HEK293 (cell line): ENCODE results near the gene SAMD1.

Experiments
- GLIS1 ChIP-seq: fragments of 450-650 bp; formaldehyde crosslinking; IDR thresholded peaks from 2 replicates; pipeline ENCODE4 v1.5.1; 2016; ENCODE audit warnings: missing biosample characterization, missing genetic modification characterization
- GLIS2 ChIP-seq: fragments of 450-650 bp; formaldehyde crosslinking; IDR thresholded peaks from 2 replicates; pipeline ENCODE4 v1.5.1; 2016; ENCODE audit warnings: missing biosample characterization, missing genetic modification characterization
- IKZF3 ChIP-seq: fragments of 450-650 bp; IDR thresholded peaks from 2 replicates; pipeline ENCODE4 v1.5.0; 2018; ENCODE audit warnings: missing biosample characterization, mild to moderate bottlenecking, missing genetic modification characterization, moderate library complexity
- KLF7 ChIP-seq: fragments of 450-650 bp; formaldehyde crosslinking; IDR thresholded peaks from 2 replicates; pipeline ENCODE4 v1.5.1; 2016; ENCODE audit warnings: missing biosample characterization, missing genetic modification characterization, borderline replicate concordance
- MYNN ChIP-seq: fragments of 450-650 bp; formaldehyde crosslinking; IDR thresholded peaks from 2 replicates; pipeline ENCODE4 v1.5.1; 2016; ENCODE audit warnings: missing biosample characterization, missing genetic modification characterization, borderline replicate concordance
- SCRT2 ChIP-seq: fragments of 450-650 bp; formaldehyde crosslinking; IDR thresholded peaks from 2 replicates; pipeline ENCODE4 v1.5.1; 2016; ENCODE audit warnings: missing biosample characterization, missing genetic modification characterization
- SP2 ChIP-seq: fragments of 450-650 bp; formaldehyde crosslinking; IDR thresholded peaks from 2 replicates; pipeline ENCODE4 v1.5.1; 2016; ENCODE audit warnings: missing biosample characterization, missing genetic modification characterization
- SP3 ChIP-seq: fragments of 450-650 bp; formaldehyde crosslinking; IDR thresholded peaks from 2 replicates; pipeline ENCODE4 v1.5.1; 2016; ENCODE audit warnings: missing biosample characterization, missing genetic modification characterization
- SP7 ChIP-seq: fragments of 450-650 bp; formaldehyde crosslinking; IDR thresholded peaks from 2 replicates; pipeline ENCODE4 v1.5.1; 2016; ENCODE audit warnings: missing biosample characterization, missing genetic modification characterization
- ZBTB7A ChIP-seq: fragments of 450-650 bp; formaldehyde crosslinking; IDR thresholded peaks from 2 replicates; pipeline ENCODE4 v1.5.1; 2016; ENCODE audit warnings: low read depth, missing biosample characterization, missing genetic modification characterization
- ZBTB8A ChIP-seq: fragments of 450-650 bp; formaldehyde crosslinking; IDR thresholded peaks from 2 replicates; pipeline ENCODE4 v1.5.1; 2016; ENCODE audit warnings: missing biosample characterization, missing genetic modification characterization
- ZEB2 ChIP-seq: fragments of 450-650 bp; formaldehyde crosslinking; IDR thresholded peaks from 2 replicates; pipeline ENCODE4 v1.5.1; 2016; ENCODE audit warnings: missing biosample characterization, missing genetic modification characterization
- ZFHX2 ChIP-seq: fragments of 450-650 bp; formaldehyde crosslinking; conservative IDR thresholded peaks from 2 replicates; pipeline ENCODE4 v1.5.1; 2016; ENCODE audit warnings: missing biosample characterization, missing genetic modification characterization
- ZNF10 ChIP-seq: fragments of 450-650 bp; formaldehyde crosslinking; IDR thresholded peaks from 2 replicates; pipeline ENCODE4 v1.5.1; 2017; ENCODE audit warnings: missing biosample characterization, missing genetic modification characterization
- ZNF132 ChIP-seq: fragments of 450-650 bp; formaldehyde crosslinking; IDR thresholded peaks from 2 replicates; pipeline ENCODE4 v1.5.1; 2017; ENCODE audit warnings: missing biosample characterization, missing genetic modification characterization, borderline replicate concordance
- ZNF140 ChIP-seq: fragments of 450-650 bp; formaldehyde crosslinking; IDR thresholded peaks from 2 replicates; pipeline ENCODE4 v1.5.1; 2016; ENCODE audit warnings: missing biosample characterization, missing genetic modification characterization
- ZNF175 ChIP-seq: fragments of 450-650 bp; formaldehyde crosslinking; IDR thresholded peaks from 2 replicates; pipeline ENCODE4 v1.5.1; 2016; ENCODE audit warnings: missing biosample characterization, missing genetic modification characterization
- ZNF248 ChIP-seq: fragments of 450-650 bp; formaldehyde crosslinking; IDR thresholded peaks from 2 replicates; pipeline ENCODE4 v1.5.1; 2017; ENCODE audit warnings: missing biosample characterization, missing genetic modification characterization
- ZNF335 ChIP-seq: fragments of 450-650 bp; formaldehyde crosslinking; conservative IDR thresholded peaks from 2 replicates; pipeline ENCODE4 v1.5.1; 2016; ENCODE audit warnings: missing biosample characterization, missing genetic modification characterization
- ZNF529 ChIP-seq: fragments of 450-650 bp; formaldehyde crosslinking; IDR thresholded peaks from 2 replicates; pipeline ENCODE4 v1.5.1; 2017; ENCODE audit warnings: missing genetic modification characterization, missing biosample characterization; ENCODE audit not compliant: insufficient replicate concordance
- ZNF571 ChIP-seq: fragments of 450-650 bp; formaldehyde crosslinking; IDR thresholded peaks from 2 replicates; pipeline ENCODE4 v1.5.0; 2017; ENCODE audit warnings: missing biosample characterization, missing genetic modification characterization
- ZNF837 ChIP-seq: fragments of 450-650 bp; formaldehyde crosslinking; IDR thresholded peaks from 2 replicates; pipeline ENCODE4 v1.5.1; 2016; ENCODE audit warnings: missing biosample characterization, missing genetic modification characterization
- ZSCAN23 ChIP-seq: fragments of 450-650 bp; formaldehyde crosslinking; IDR thresholded peaks from 2 replicates; pipeline ENCODE4 v1.5.1; 2016; ENCODE audit warnings: missing biosample characterization, missing genetic modification characterization
- ZSCAN30 ChIP-seq: fragments of 450-650 bp; IDR thresholded peaks from 2 replicates; pipeline ENCODE4 v1.5.1; 2018; ENCODE audit warnings: missing biosample characterization, mild to moderate bottlenecking, missing genetic modification characterization, moderate library complexity
- ZXDB ChIP-seq: fragments of 450-650 bp; formaldehyde crosslinking; IDR thresholded peaks from 2 replicates; pipeline ENCODE4 v1.5.1; 2016; ENCODE audit warnings: missing biosample characterization, missing genetic modification characterization
- TF ChIP-seq, protein P1 (sequence below): fragments of 450-650 bp; formaldehyde crosslinking; IDR thresholded peaks from 2 replicates; pipeline ENCODE4 v1.5.1; 2016; ENCODE audit warnings: missing biosample characterization, missing genetic modification characterization
- TF ChIP-seq, protein P2 (sequence below): fragments of 450-650 bp; formaldehyde crosslinking; IDR thresholded peaks from 2 replicates; pipeline ENCODE4 v1.5.1; 2016; ENCODE audit warnings: missing biosample characterization, missing genetic modification characterization
- TF ChIP-seq, protein P3 (sequence below): fragments of 450-650 bp; formaldehyde crosslinking; IDR thresholded peaks from 2 replicates; pipeline ENCODE4 v1.5.1; 2016; ENCODE audit warnings: missing biosample characterization, missing genetic modification characterization
- TF ChIP-seq, protein P4 (sequence below): fragments of 450-650 bp; formaldehyde crosslinking; IDR thresholded peaks from 2 replicates; pipeline ENCODE4 v1.5.1; 2016; ENCODE audit warnings: missing biosample characterization, missing genetic modification characterization
- TF ChIP-seq, protein P5 (sequence below): fragments of 450-650 bp; formaldehyde crosslinking; optimal IDR thresholded peaks from 2 replicates; pipeline ENCODE3; 2016; ENCODE audit warnings: missing biosample characterization, mild to moderate bottlenecking, missing genetic modification characterization
- TF ChIP-seq, protein P6 (sequence below): fragments of 450-650 bp; formaldehyde crosslinking; IDR thresholded peaks from 2 replicates; pipeline ENCODE4 v1.5.1; 2017; ENCODE audit warnings: missing biosample characterization, missing genetic modification characterization

The SAMD1 gene

DNA sequence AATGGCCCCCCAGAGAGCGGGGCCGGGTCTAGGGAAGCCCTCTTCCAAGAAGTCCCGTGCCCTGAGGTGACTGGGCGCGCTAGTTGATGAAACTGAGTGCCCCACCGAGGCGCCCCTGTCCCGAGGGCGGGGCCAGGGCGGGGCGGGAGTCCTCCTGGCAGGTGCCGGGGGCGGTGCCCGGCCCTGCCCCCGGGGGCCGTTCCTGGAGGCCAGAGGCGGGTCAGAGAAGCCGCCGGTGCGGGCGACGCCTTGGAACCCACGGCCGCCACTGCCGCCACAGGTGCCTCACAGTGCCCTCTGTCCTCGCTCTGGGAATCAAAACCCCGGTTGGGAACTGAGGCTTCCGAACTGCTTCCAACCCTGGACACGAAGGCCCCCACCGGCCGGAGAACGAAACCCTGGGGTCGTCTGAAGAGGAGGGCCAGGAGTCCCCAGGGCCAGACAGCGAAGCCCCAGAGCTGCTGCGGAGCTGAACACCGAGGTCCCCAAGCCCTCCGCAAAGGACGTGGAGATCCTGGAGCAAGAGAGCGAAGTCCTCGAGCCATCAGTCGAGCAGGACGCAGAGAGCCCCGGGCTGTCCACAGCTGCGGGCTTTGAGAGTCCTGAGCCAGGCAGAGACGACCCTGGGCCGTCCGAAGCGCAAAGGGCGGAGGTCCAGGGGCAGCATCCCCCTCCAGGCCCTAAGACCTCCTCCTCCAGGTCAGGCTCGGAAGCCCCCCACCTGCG lies 17.9 kb downstream of the SAMD1 start, which contains the start of gene MISP3 (continued):
- TF ChIP-seq ZBTB7A (tag by site-specific recombination) = peak; percentile 39; the same call in 1 of the 2 replicates
- TF ChIP-seq, protein P1, sequence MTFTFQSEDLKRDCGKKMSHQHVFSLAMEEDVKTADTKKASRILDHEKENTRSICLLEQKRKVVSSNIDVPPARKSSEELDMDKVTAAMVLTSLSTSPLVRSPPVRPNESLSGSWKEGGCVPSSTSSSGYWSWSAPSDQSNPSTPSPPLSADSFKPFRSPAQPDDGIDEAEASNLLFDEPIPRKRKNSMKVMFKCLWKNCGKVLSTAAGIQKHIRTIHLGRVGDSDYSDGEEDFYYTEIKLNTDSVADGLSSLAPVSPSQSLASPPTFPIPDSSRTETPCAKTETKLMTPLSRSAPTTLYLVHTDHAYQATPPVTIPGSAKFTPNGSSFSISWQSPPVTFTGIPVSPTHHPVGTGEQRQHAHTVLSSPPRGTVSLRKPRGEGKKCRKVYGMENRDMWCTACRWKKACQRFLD (tag by site-specific recombination) = no peak
- TF ChIP-seq, protein P2, sequence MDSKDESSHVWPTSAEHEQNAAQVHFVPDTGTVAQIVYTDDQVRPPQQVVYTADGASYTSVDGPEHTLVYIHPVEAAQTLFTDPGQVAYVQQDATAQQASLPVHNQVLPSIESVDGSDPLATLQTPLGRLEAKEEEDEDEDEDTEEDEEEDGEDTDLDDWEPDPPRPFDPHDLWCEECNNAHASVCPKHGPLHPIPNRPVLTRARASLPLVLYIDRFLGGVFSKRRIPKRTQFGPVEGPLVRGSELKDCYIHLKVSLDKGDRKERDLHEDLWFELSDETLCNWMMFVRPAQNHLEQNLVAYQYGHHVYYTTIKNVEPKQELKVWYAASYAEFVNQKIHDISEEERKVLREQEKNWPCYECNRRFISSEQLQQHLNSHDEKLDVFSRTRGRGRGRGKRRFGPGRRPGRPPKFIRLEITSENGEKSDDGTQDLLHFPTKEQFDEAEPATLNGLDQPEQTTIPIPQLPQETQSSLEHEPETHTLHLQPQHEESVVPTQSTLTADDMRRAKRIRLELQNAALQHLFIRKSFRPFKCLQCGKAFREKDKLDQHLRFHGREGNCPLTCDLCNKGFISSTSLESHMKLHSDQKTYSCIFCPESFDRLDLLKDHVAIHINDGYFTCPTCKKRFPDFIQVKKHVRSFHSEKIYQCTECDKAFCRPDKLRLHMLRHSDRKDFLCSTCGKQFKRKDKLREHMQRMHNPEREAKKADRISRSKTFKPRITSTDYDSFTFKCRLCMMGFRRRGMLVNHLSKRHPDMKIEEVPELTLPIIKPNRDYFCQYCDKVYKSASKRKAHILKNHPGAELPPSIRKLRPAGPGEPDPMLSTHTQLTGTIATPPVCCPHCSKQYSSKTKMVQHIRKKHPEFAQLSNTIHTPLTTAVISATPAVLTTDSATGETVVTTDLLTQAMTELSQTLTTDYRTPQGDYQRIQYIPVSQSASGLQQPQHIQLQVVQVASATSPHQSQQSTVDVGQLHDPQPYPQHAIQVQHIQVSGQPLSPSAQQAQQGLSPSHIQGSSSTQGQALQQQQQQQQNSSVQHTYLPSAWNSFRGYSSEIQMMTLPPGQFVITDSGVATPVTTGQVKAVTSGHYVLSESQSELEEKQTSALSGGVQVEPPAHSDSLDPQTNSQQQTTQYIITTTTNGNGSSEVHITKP = peak; percentile 10
- no peak for TF ChIP-seq ZNF248 (tag by site-specific recombination)
- TF ChIP-seq, protein P3, sequence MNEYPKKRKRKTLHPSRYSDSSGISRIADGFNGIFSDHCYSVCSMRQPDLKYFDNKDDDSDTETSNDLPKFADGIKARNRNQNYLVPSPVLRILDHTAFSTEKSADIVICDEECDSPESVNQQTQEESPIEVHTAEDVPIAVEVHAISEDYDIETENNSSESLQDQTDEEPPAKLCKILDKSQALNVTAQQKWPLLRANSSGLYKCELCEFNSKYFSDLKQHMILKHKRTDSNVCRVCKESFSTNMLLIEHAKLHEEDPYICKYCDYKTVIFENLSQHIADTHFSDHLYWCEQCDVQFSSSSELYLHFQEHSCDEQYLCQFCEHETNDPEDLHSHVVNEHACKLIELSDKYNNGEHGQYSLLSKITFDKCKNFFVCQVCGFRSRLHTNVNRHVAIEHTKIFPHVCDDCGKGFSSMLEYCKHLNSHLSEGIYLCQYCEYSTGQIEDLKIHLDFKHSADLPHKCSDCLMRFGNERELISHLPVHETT (tag by site-specific recombination) = no peak
- TF ChIP-seq IKZF3 (tag by site-specific recombination) = 0 out of 2 replicates have a peak, but pooled peaks have one; percentile 27
- TF ChIP-seq ZFHX2 = 0 out of 2 replicates have a peak, but pooled peaks have one; percentile 11
- peak; percentile 78 for TF ChIP-seq SP3 (tag by site-specific recombination)
- no peak for TF ChIP-seq ZNF10 (tag by site-specific recombination)
- TF ChIP-seq ZEB2 (tag by site-specific recombination) = peak; percentile 15; the same call in 1 of the 2 replicates
- no peak for TF ChIP-seq ZNF132 (tag by site-specific recombination)
- TF ChIP-seq ZNF175 (tag by site-specific recombination) = no peak
- TF ChIP-seq, protein P4, sequence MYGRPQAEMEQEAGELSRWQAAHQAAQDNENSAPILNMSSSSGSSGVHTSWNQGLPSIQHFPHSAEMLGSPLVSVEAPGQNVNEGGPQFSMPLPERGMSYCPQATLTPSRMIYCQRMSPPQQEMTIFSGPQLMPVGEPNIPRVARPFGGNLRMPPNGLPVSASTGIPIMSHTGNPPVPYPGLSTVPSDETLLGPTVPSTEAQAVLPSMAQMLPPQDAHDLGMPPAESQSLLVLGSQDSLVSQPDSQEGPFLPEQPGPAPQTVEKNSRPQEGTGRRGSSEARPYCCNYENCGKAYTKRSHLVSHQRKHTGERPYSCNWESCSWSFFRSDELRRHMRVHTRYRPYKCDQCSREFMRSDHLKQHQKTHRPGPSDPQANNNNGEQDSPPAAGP (tag by site-specific recombination) = peak; percentile 16
- peak; percentile 17; the same call in 1 of the 2 replicates for TF ChIP-seq KLF7 (tag by site-specific recombination)
- peak; percentile 69 for TF ChIP-seq SP2 (tag by site-specific recombination)
- TF ChIP-seq ZXDB (tag by site-specific recombination) = 0 out of 2 replicates have a peak, but pooled peaks have one; percentile 54
- TF ChIP-seq, protein P5, sequence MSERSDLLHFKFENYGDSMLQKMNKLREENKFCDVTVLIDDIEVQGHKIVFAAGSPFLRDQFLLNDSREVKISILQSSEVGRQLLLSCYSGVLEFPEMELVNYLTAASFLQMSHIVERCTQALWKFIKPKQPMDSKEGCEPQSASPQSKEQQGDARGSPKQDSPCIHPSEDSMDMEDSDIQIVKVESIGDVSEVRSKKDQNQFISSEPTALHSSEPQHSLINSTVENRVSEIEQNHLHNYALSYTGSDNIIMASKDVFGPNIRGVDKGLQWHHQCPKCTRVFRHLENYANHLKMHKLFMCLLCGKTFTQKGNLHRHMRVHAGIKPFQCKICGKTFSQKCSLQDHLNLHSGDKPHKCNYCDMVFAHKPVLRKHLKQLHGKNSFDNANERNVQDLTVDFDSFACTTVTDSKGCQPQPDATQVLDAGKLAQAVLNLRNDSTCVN = peak; percentile 28
- no peak for TF ChIP-seq ZNF837 (tag by site-specific recombination)
- peak; percentile 3; the same call in 1 of the 2 replicates for TF ChIP-seq ZBTB8A
- no peak for TF ChIP-seq ZNF140 (tag by site-specific recombination)
- TF ChIP-seq MYNN (tag by site-specific recombination) = no peak
- TF ChIP-seq ZNF571 (tag by site-specific recombination) = no peak
- TF ChIP-seq, protein P6, sequence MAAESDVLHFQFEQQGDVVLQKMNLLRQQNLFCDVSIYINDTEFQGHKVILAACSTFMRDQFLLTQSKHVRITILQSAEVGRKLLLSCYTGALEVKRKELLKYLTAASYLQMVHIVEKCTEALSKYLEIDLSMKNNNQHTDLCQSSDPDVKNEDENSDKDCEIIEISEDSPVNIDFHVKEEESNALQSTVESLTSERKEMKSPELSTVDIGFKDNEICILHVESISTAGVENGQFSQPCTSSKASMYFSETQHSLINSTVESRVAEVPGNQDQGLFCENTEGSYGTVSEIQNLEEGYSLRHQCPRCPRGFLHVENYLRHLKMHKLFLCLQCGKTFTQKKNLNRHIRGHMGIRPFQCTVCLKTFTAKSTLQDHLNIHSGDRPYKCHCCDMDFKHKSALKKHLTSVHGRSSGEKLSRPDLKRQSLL = peak; percentile 89
- TF ChIP-seq GLIS2 = peak; percentile 74
- TF ChIP-seq ZNF529 (tag by site-specific recombination) = no peak
- TF ChIP-seq ZSCAN30 (tag by site-specific recombination) = 0 out of 2 replicates have a peak, but pooled peaks have one; percentile 6
- 0 out of 2 replicates have a peak, but pooled peaks have one; percentile 15 for TF ChIP-seq SP7
- peak; percentile 86 for TF ChIP-seq ZNF335 (tag by site-specific recombination)
- peak; percentile 59 for TF ChIP-seq GLIS1 (tag by site-specific recombination)
- no peak for TF ChIP-seq ZSCAN23
- TF ChIP-seq SCRT2 (tag by site-specific recombination) = peak; percentile 89
